Esophagus squamous epithelium (tissue), 5 donors: ENCODE results near the gene CLECL1. TPM values are rescaled to one million over a fixed set of nuclear protein-coding genes. Genes with fewer than 3 reads are reported as not detected.

Experiments used
- DNase-seq: peaks from one replicate; lab custom pipeline; 2025; lab: John Stamatoyannopoulos, UW
- H3K27ac ChIP-seq, 4 donors: fragments of 200-600 bp; sonication (generic); one replicate each; pipeline ENCODE4 v1.5.1; 2016 to 2019; ENCODE audit warnings: mild to moderate bottlenecking in 1 of 4
- H3K27me3 ChIP-seq, 4 donors: fragments of 200-600 bp; sonication (generic); 1 replicate in 3 of 4; 2 replicates in 1 of 4; pipeline versions ENCODE4 v1.5.1 to v1.6.0; 2017 to 2021; ENCODE audit warnings: antibody characterized with exemption in 1 of 4
- H3K36me3 ChIP-seq, 3 donors: fragments of 200-600 bp; sonication (generic); one replicate each; pipeline ENCODE4 v1.5.1; 2016 to 2019
- H3K4me1 ChIP-seq, 3 donors: fragments of 200-600 bp; sonication (generic); one replicate each; pipeline ENCODE4 v1.5.1; 2017 to 2019
- H3K4me3 ChIP-seq, 4 donors: fragments of 200-600 bp; sonication (generic); 1 replicate in 3 of 4; 2 replicates in 1 of 4; pipeline ENCODE4 v1.5.1; 2016 to 2019; ENCODE audit warnings: mild to moderate bottlenecking in 2 of 4, moderate library complexity in 1 of 4
- H3K9me3 ChIP-seq, 3 donors: fragments of 200-600 bp; sonication (generic); one replicate each; pipeline ENCODE4 v1.5.1; 2016 to 2019
- POLR2A ChIP-seq, 4 donors: fragments of 450-650 bp; IDR thresholded peaks; one replicate each; pipeline ENCODE4 v1.6.1; 2017; ENCODE audit warnings: antibody characterized with exemption in 4 of 4, mild to moderate bottlenecking in 4 of 4, moderate library complexity in 3 of 4
- WGBS, 2 donors: methylation state at CpG; one replicate each; pipeline ENCODE4 v1.1.5; 2018; 5-methylcytosine and 5-hydroxymethylcytosine counted together
- intact Hi-C: fragments of 100-400 bp; cut with DNase I; formaldehyde crosslinking; loops from one replicate; pipeline ENCODE4 v1.15.0; 2022
- total RNA-seq, 4 donors: library from RNA; depleted of rRNA; stranded (reverse); fragments of >200 nt; gene quantifications; one replicate each; pipeline ENCODE4 v1.1.0, GENCODE V29; 2016
- TF ChIP-seq, protein P1 (sequence below), 6 experiments: fragments of 450-650 bp in 4 of 6; fragments of 200-600 bp in 2 of 6; sonication (generic) in 2 of 6; IDR thresholded peaks; one replicate each; pipeline ENCODE4 v1.5.1; 2016 to 2019; ENCODE audit warnings: antibody characterized with exemption in 6 of 6, mild to moderate bottlenecking in 4 of 6, moderate library complexity in 4 of 6
- donor health status: DM: yes; HTN: yes; CAD: no.

The CLECL1 gene
- total RNA-seq, 4 donors from 2014 or later = 1.1 TPM; not detected in 3

DNA sequence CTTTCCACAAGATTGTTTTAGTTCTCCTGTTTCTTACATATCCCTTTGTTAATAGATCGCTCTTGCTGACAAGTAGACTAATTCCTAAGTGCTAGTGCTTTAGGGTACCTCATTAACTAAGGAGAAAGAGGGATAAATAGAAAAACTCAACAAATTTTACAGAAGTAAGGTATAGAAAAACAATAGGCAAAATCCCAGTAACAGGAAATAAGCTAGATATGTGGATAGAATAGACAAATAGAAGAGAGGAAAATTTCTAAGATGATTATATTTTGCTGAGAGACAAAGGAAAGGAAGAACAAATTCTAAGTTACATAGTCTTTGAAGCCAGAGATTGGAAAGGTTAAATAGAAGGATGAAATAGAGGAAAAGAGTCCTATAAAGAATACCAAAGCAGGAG, 26.8 kb upstream of the CLECL1 start:
- no peak for DNase-seq
- H3K27ac ChIP-seq = peak overlapping the region in 2 of 4 donors; percentile 49 to 72
- no peaks in the 10 kb centered on the region for H3K9me3 ChIP-seq
- intact Hi-C loops = no loop called here
- TF ChIP-seq, protein P1, sequence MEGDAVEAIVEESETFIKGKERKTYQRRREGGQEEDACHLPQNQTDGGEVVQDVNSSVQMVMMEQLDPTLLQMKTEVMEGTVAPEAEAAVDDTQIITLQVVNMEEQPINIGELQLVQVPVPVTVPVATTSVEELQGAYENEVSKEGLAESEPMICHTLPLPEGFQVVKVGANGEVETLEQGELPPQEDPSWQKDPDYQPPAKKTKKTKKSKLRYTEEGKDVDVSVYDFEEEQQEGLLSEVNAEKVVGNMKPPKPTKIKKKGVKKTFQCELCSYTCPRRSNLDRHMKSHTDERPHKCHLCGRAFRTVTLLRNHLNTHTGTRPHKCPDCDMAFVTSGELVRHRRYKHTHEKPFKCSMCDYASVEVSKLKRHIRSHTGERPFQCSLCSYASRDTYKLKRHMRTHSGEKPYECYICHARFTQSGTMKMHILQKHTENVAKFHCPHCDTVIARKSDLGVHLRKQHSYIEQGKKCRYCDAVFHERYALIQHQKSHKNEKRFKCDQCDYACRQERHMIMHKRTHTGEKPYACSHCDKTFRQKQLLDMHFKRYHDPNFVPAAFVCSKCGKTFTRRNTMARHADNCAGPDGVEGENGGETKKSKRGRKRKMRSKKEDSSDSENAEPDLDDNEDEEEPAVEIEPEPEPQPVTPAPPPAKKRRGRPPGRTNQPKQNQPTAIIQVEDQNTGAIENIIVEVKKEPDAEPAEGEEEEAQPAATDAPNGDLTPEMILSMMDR (IDR thresholded peaks at IDR 0.05) = no peak
- TF ChIP-seq POLR2A (IDR thresholded peaks at IDR 0.05) = no peak
- H3K4me3 ChIP-seq = peak overlapping the region in 3 of 4 donors; percentile 12 to 50 (median 27)
- no peaks in the 10 kb centered on the region for H3K36me3 ChIP-seq
- H3K4me1 ChIP-seq = no peaks in the 10 kb centered on the region
- no peaks in the 10 kb centered on the region for H3K27me3 ChIP-seq
- 53 to 75% methylated on average over 1 of the region's 1 CpG for WGBS, 2 donors

DNA sequence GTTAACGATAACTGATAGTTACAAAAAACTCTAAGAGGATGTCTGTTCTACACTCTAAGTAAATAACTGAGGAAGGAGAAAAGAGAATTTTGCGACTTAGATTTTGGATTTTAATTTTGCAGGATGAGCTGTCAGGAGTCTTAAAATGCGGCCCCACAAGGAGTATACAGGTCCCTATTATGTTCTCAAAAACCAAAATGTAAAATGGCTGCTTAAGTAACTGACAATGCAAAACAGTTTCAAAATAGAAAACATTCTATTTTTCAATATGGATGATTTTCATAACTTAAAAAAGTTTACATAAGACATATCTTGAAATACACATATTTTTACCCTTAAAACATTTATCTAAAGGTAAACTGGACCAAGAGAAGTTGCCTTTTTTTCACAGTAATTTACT, 25.2 kb upstream of the CLECL1 start:
- peak overlapping the region; percentile 4 to 50 (median 26) for H3K4me3 ChIP-seq
- H3K4me1 ChIP-seq = no peaks in the 10 kb centered on the region
- DNase-seq = no peak
- TF ChIP-seq POLR2A (IDR thresholded peaks at IDR 0.05) = no peak
- TF ChIP-seq, protein P1 (IDR thresholded peaks at IDR 0.05) = no peak
- H3K36me3 ChIP-seq = no peaks in the 10 kb centered on the region
- intact Hi-C loops = no loop called here
- H3K9me3 ChIP-seq = no peaks in the 10 kb centered on the region
- WGBS, 2 donors = 72 to 78% methylated on average over 3 of the region's 3 CpGs
- H3K27ac ChIP-seq = peak overlapping the region; percentile 22 to 72 (median 48)
- H3K27me3 ChIP-seq = no peaks in the 10 kb centered on the region

DNA sequence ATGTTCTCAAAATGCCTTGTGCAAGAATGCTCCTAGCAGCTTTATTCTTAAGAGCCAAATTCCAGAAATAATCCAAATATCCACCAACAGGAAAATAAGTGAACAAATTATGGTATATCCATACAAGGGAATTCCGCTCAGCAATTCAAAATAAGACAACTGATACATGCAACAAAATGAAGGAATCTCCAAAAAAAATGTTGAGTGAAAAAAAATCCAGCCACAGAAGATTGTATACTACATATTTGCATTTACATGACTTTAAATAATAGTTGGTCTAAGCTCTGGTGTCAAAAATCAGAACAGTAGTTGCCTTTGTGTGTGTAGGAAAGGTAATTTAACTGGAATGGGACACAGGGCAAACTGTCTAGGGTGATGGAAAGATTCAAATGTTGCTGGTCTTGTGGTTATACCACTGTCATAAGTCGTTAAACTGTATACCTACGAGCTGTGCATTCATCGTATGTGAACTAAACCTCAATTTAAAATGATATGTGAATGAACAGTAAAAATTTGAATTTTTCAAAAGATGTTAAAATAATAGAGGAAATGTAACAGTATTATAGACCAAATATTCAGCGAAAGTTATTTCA, 24.6 kb upstream of the CLECL1 start:
- intact Hi-C loops = no loop called here
- WGBS, 2 donors = 68 to 69% methylated on average over 5 of the region's 5 CpGs
- no peak for DNase-seq
- TF ChIP-seq, protein P1 (IDR thresholded peaks at IDR 0.05) = no peak
- no peak for TF ChIP-seq POLR2A (IDR thresholded peaks at IDR 0.05)
- Histone ChIP-seq H3K4me1 (no peaks in the 10 kb centered on the region), H3K27ac (peak overlapping the region in 1 of 4 donors; percentile 50), H3K4me3 (peak overlapping the region in 1 of 4 donors; percentile 27), H3K9me3 (no peaks in the 10 kb centered on the region), H3K36me3 (no peaks in the 10 kb centered on the region), H3K27me3 (no peaks in the 10 kb centered on the region)

DNA sequence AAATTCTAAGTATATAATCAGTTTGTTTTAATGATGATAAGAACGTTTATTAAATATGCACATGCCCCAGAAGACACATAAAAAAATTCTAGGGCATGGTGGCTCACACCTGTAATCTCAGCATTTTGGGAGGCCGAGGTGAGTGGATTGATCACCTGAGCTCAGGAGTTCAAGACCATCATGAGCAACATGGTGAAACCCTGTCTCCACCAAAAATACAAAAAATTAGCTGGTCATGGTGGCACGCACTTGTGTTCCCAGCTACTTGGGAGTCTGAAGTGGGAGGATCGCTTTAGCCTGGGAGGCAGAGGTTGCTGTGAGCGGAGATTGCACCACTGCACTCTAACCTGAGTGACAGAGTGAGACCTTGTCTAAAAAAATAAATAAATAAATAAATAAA, 23.8 kb upstream of the CLECL1 start:
- Histone ChIP-seq H3K36me3 (no peaks in the 10 kb centered on the region), H3K9me3 (no peaks in the 10 kb centered on the region), H3K27ac (no peak overlapping the region), H3K4me3 (no peak overlapping the region), H3K27me3 (no peaks in the 10 kb centered on the region), H3K4me1 (no peaks in the 10 kb centered on the region)
- intact Hi-C loops = no loop called here
- DNase-seq = no peak
- WGBS, 2 donors = 80 to 84% methylated on average over 5 of the region's 5 CpGs
- TF ChIP-seq, protein P1 (IDR thresholded peaks at IDR 0.05) = no peak
- TF ChIP-seq POLR2A (IDR thresholded peaks at IDR 0.05) = no peak

DNA sequence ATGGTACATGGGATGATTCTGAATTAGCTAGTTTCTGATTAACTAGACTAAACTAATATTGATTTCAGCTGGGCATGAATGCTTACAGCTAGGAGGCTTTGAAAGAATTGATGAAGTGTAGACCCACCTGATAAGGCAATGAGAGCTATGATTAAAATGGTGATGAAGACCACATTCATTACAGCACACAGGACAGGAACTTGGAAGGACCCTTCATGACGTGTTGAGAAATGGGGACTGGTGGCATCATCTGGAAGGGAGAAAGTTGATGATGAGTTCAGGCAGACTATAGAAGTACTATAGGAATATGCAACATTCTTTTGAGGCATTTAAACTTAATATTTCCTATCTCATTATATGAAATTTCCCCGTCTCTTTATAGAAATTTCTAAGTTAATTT, 23.3 kb upstream of the CLECL1 start:
- H3K4me1 ChIP-seq = peaks cover 0 to 4% (median 0%) of the 10 kb centered on the region in 3 donors
- DNase-seq = no peak
- no peaks in the 10 kb centered on the region for H3K9me3 ChIP-seq
- no peak overlapping the region for H3K27ac ChIP-seq
- 73 to 85% methylated on average over 2 of the region's 2 CpGs for WGBS, 2 donors
- no peak overlapping the region for H3K4me3 ChIP-seq
- TF ChIP-seq POLR2A (IDR thresholded peaks at IDR 0.05) = no peak
- TF ChIP-seq, protein P1 (IDR thresholded peaks at IDR 0.05) = no peak
- intact Hi-C loops = no loop called here
- no peaks in the 10 kb centered on the region for H3K27me3 ChIP-seq
- H3K36me3 ChIP-seq = no peaks in the 10 kb centered on the region
